Sigmoid colon (tissue), 4 donors: ENCODE data around the gene DPP6.
"Not testable (repeated sequence)": the region's sequence is repeated elsewhere in the genome, so short reads cannot be mapped to it uniquely, and the experiment has no call there.

Experiments used
- CTCF ChIP-seq, 4 experiments: fragments of 450-650 bp in 3 of 4; fragments of 200-600 bp in 1 of 4; IDR thresholded peaks; one replicate each; pipeline ENCODE4 v1.5.1; 2016 to 2019; ENCODE audit warnings: antibody characterized with exemption in 4 of 4, mild to moderate bottlenecking in 3 of 4, moderate library complexity in 2 of 4
- POLR2A ChIP-seq, 2 donors: fragments of 450-650 bp; IDR thresholded peaks; one replicate each; pipeline ENCODE4 v1.6.1; 2016; ENCODE audit warnings: antibody characterized with exemption in 2 of 2, mild to moderate bottlenecking in 2 of 2, moderate library complexity in 2 of 2
- POLR2AphosphoS5 ChIP-seq, 4 donors: sonication (generic); formaldehyde crosslinking; IDR thresholded peaks; one replicate each; pipeline ENCODE4 v1.6.1; 2017; ENCODE audit warnings: antibody characterized with exemption in 4 of 4

- not testable (repeated sequence) for TF ChIP-seq CTCF, POLR2A, POLR2AphosphoS5 (IDR thresholded peaks at IDR 0.05)
Observed at GRCh38 chr7:154058783-154059182, 6.6 kb downstream of the DPP6 start.
